ENCODE data around the gene MYLK3. TPM values are rescaled to one million over a fixed set of nuclear protein-coding genes. Genes with fewer than 3 reads are reported as not detected.
A peak's percentile ranks its signal among the peaks of the same experiment; 100 is the strongest.

MYLK3 gene
- total RNA-seq (under 1 TPM; 0.20 to 0.47 TPM), polyA plus RNA-seq (not detected)

DNA sequence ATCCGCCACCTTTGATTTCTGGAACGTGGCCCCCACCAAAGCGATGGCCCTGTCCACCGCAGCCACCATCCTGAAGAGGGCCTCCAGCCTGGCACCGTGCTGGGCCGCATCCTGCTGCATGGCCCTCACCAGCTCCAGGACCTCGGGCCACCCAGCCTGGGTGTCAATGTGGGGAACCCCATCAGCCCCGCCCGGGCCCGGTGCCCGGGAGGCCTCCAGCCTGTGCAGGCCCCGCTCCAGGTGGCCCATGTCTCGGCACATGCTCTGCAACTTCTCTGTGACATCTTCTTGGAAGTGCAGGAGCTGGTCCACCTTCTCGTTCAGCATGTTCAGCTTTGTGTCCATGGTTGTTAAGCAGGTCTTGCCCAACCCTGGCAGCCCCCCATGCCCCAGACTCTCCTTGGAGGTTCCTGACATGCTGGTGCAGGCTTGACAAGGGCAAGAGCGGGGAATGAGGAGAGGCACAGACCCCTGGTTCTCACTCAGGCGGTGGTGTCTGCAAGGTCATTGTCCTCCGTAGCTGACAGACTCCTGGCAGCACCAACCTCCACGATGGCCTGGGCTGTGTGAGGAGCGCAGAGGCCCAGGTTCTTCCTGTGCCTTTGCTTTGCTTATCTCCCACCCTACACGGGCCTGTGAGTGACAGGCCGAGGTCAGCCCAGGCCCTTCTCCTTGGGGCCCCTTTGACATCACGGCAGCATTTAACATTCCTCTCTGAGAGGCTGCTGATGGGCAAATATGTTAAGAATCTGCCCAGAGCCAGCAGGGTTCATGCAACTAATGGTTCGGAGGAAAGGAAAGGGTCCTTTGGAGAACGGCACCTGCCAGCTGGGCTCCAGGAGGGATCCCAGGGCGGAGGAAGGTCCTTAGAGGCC, at the start of gene MYLK3:
TSS of gene MYLK3 (minus strand) at position 568 of the 875 bp plus-strand sequence. CDS start at position 417, 151 bp downstream.
- no peaks in the 10 kb centered on the region for H3K36me3 ChIP-seq (ENCODE audit: insufficient read depth, low read length)
- DNase-seq: no peak
- H3K4me3 ChIP-seq (ENCODE audit: low read length): no peak within 1 kb of the TSS
- Mint-ChIP-seq H3K4me3 (no peak within 1 kb of the TSS), H3K27ac (no peak within 1 kb of the TSS), H3K4me1 (peaks cover 4 to 6% (median 5%) of the 10 kb centered on the region in 3 donors), H3K27me3 (peaks cover 0 to 7% of the 10 kb centered on the region in 2 donors), H3K36me3 (no peaks in the 10 kb centered on the region), H3K9me3 (no peaks in the 10 kb centered on the region)
- H3K4me1 ChIP-seq (ENCODE audit: insufficient read depth, low read length): no peaks in the 10 kb centered on the region
- no peak within 1 kb of the TSS for H3K27ac ChIP-seq (ENCODE audit: low read depth, low read length)
- POLR2A ChIA-PET: no interaction called here
- CTCF ChIA-PET: interaction anchor here (0.6 kb wide), 1 partner anchor 122 kb away, joined by 3 read pairs; no protein-coding TSS in a partner anchor
- no peaks in the 10 kb centered on the region for H3K27me3 ChIP-seq (ENCODE audit: insufficient read depth, low read length, poor library complexity, severe bottlenecking)
- H3K9me3 ChIP-seq (ENCODE audit: low read length): no peaks in the 10 kb centered on the region

DNA sequence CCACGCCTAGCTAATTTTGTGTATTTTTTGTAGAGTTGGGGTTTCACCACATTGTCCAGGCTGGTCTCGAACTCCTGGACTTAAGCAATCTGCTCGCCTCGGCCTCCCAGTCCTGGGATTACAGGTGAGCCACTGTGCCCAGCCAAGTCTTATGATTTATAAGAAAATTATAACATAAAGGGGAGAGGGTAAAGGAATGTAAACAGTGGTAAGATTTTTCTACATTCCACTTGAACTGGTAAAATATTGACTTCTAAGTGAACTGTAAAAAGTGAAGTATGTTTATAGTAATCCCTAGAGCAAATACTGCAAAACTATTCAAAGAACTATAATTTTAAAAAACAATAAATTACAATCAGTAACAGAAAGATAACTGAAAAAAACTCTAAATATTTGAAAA, 49.4 kb upstream of the MYLK3 start:
- no peaks in the 10 kb centered on the region for H3K36me3 ChIP-seq (ENCODE audit: insufficient read depth, low read length)
- CTCF ChIA-PET: no interaction called here
- Mint-ChIP-seq H3K9me3 (peaks cover 13 to 23% (median 20%) of the 10 kb centered on the region in 5 donors), H3K27me3 (no peaks in the 10 kb centered on the region), H3K27ac (no peak overlapping the region), H3K36me3 (peaks cover 13 to 34% (median 17%) of the 10 kb centered on the region in 3 donors), H3K4me1 (peaks cover 0 to 5% (median under 1%) of the 10 kb centered on the region in 3 donors), H3K4me3 (no peak overlapping the region)
- POLR2A ChIA-PET: no interaction called here
- DNase-seq: no peak
- H3K27me3 ChIP-seq (ENCODE audit: insufficient read depth, low read length, poor library complexity, severe bottlenecking): no peaks in the 10 kb centered on the region
- no peak overlapping the region for H3K4me3 ChIP-seq (ENCODE audit: low read length)
- H3K9me3 ChIP-seq (ENCODE audit: low read length): no peaks in the 10 kb centered on the region
- no peaks in the 10 kb centered on the region for H3K4me1 ChIP-seq (ENCODE audit: insufficient read depth, low read length)
- no peak overlapping the region for H3K27ac ChIP-seq (ENCODE audit: low read depth, low read length)

DNA sequence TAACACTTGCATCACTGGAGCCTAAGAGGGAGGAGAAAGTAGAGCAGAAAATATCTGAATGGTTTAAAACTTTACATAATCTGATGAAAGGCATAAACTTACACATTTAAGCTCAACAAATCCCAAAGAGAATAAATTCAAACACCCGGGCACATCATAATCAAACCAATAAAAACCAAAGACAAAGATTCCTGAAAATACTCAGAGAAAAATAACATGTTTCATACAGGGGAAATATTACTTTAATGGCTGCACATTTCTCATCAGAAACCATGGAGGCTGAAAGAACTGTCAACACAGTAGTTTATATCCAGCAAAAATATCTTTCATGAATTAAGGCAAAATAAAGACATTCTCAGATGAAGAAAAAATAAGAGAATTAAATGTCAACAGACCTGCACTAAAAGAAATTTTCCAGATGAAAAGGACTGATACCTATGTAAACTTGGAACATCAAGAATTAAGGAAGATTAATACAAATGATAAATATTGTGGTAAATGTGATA, 48.7 kb upstream of the MYLK3 start:
- H3K27ac Mint-ChIP-seq: no peak overlapping the region
- peaks cover 0 to 4% (median 0%) of the 10 kb centered on the region in 3 donors for H3K4me1 Mint-ChIP-seq
- no peaks in the 10 kb centered on the region for H3K36me3 ChIP-seq (ENCODE audit: insufficient read depth, low read length)
- no peak overlapping the region for H3K4me3 ChIP-seq (ENCODE audit: low read length)
- no peak for DNase-seq
- H3K4me1 ChIP-seq (ENCODE audit: insufficient read depth, low read length): no peaks in the 10 kb centered on the region
- no peaks in the 10 kb centered on the region for H3K27me3 ChIP-seq (ENCODE audit: insufficient read depth, low read length, poor library complexity, severe bottlenecking)
- POLR2A ChIA-PET: no interaction called here
- no peaks in the 10 kb centered on the region for H3K9me3 ChIP-seq (ENCODE audit: low read length)
- no peak overlapping the region for H3K4me3 Mint-ChIP-seq
- CTCF ChIA-PET: no interaction called here
- H3K36me3 Mint-ChIP-seq: peaks cover 12 to 37% (median 16%) of the 10 kb centered on the region in 3 donors
- H3K27me3 Mint-ChIP-seq: no peaks in the 10 kb centered on the region
- peaks cover 15 to 23% (median 21%) of the 10 kb centered on the region in 5 donors for H3K9me3 Mint-ChIP-seq
- no peak overlapping the region for H3K27ac ChIP-seq (ENCODE audit: low read depth, low read length)

DNA sequence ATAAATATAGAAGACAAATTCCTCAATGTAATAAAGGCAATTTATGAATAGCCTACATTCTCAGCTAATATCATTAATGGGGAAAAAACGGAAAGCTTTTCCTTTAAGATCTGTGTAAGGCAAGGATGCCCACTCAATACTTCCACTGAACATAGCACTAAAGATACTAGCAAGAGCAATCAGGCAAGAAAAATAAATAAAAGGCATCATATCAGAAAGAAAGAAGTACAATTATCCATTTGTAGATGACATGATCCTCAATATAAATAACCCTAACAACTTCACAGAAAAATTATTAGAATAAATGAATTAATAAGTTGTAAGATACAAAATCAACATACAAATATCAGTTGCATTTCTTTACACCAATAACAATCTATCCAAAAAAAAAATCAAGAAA, 45.7 kb upstream of the MYLK3 start:
- no peaks in the 10 kb centered on the region for H3K36me3 ChIP-seq (ENCODE audit: insufficient read depth, low read length)
- H3K4me3 Mint-ChIP-seq: no peak overlapping the region
- no peaks in the 10 kb centered on the region for H3K27me3 Mint-ChIP-seq
- peaks cover 15 to 23% (median 23%) of the 10 kb centered on the region in 5 donors for H3K9me3 Mint-ChIP-seq
- no peak overlapping the region for H3K27ac ChIP-seq (ENCODE audit: low read depth, low read length)
- H3K4me1 ChIP-seq (ENCODE audit: insufficient read depth, low read length): peaks cover 4% of the 10 kb centered on the region
- peaks cover 15 to 20% (median 15%) of the 10 kb centered on the region in 3 donors for H3K4me1 Mint-ChIP-seq
- POLR2A ChIA-PET: no interaction called here
- H3K9me3 ChIP-seq (ENCODE audit: low read length): no peaks in the 10 kb centered on the region
- DNase-seq: no peak
- H3K27ac Mint-ChIP-seq: no peak overlapping the region
- no peaks in the 10 kb centered on the region for H3K27me3 ChIP-seq (ENCODE audit: insufficient read depth, low read length, poor library complexity, severe bottlenecking)
- H3K4me3 ChIP-seq (ENCODE audit: low read length): no peak overlapping the region
- CTCF ChIA-PET: interaction anchor here (1.9 kb wide), 1 partner anchor 9 kb away, joined by 4 read pairs; no protein-coding TSS in a partner anchor
- H3K36me3 Mint-ChIP-seq: peaks cover 11 to 37% (median 16%) of the 10 kb centered on the region in 3 donors

DNA sequence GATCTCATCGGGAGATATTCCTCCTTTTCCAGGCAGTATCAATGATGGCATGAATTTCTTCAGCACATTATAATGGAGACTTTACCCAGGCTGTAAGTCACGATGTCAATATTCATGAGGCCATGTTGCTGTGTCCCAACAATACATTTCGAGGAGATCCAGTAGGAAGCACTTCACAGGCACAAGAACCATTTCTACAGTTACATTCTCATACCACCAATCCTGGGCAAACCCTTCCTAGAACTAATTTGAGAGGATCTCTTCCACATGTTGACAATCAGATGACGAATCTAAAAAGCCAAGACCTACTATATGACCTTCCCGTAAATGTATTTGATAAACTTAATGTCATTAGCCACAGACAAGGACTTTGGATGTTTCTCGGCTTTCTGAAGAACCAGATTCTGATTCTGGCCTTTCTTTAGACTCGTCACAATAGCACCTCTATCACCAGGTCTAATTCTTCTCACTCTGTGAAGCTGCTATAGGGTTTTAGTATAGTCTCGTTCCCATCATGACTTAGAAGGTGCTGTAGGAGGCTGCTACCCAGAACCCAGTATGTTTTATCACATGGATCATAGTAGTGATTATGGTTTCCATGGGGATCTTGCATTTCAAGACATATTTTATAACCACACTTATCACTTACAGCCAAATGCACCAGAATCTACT, 42.6 kb upstream of the MYLK3 start:
- Mint-ChIP-seq H3K27me3 (no peaks in the 10 kb centered on the region), H3K9me3 (peaks cover 17 to 23% (median 17%) of the 10 kb centered on the region in 5 donors), H3K4me3 (peak overlapping the region; percentile 55 to 91 (median 83)), H3K27ac (peak overlapping the region in 6 of 8 donors; percentile 11 to 76 (median 55)), H3K36me3 (peaks cover 4 to 33% (median 8%) of the 10 kb centered on the region in 3 donors), H3K4me1 (peaks cover 17 to 25% (median 19%) of the 10 kb centered on the region in 3 donors)
- ChIA-PET POLR2A (interaction anchor here (1.2 kb wide), 1 partner anchor 41 kb away, joined by 4 read pairs; the partner anchor contains the start of gene C16orf87), CTCF (interaction anchor here (1.8 kb wide), 1 partner anchor 10 kb away, joined by 8 read pairs; no protein-coding TSS in a partner anchor)
- Histone ChIP-seq H3K36me3 (ENCODE audit: insufficient read depth, low read length) (no peaks in the 10 kb centered on the region), H3K9me3 (ENCODE audit: low read length) (no peaks in the 10 kb centered on the region), H3K27me3 (ENCODE audit: insufficient read depth, low read length, poor library complexity, severe bottlenecking) (no peaks in the 10 kb centered on the region), H3K4me3 (ENCODE audit: low read length) (peak overlapping the region; percentile 69), H3K4me1 (ENCODE audit: insufficient read depth, low read length) (peaks cover 4% of the 10 kb centered on the region), H3K27ac (ENCODE audit: low read depth, low read length) (no peak overlapping the region)
- no peak for DNase-seq

DNA sequence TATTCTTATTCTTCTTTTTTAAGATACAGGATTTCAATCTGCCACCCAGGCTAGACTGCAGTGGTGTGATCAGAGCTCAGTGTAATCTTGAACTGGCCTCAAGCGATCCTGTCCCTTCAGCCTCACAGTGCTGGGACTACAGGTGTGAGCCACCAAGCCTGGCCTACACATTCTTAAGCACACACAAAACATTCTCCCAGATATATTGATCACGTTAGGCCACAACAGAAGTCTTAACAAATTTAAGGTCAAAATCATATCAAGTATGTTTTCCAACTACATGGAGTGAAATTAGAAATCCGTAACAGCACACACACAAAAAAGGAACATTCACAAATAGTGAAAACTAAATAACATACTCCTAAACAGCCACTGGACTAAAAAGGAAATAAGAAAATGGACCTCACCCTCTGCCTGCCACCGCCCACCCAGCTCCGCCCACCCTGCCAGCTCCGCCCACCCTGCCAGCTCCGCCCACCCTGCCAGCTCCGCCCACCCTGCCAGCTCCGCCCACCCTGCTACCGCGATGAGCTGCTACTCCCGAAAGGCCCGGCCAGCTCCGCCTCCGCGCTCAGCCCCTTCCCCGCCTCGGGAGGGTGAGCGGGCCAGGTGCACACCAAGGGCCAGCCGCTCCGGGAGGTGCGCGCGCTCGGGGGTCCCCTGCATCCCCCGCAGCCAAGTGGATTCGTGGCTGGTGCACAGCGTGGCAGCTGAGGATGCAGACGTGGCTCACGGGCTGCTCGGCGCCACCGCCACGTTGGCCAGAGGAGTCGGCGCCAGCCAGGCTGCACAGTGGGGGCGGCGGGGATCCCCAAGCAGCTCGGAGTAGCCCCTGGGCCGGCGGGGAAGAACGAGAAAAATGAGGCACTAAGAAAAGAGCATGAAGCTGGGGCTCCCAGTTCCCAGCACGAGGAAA, 41.6 kb upstream of the MYLK3 start:
- POLR2A ChIA-PET: interaction anchor here (1.2 kb wide), 1 partner anchor 42 kb away, joined by 4 read pairs; the partner anchor contains the start of gene C16orf87
- peak overlapping the region in 7 of 8 donors; percentile 6 to 94 (median 87) for H3K27ac Mint-ChIP-seq
- Histone ChIP-seq H3K4me1 (ENCODE audit: insufficient read depth, low read length) (peaks cover 4% of the 10 kb centered on the region), H3K4me3 (ENCODE audit: low read length) (peak overlapping the region; percentile 69), H3K27ac (ENCODE audit: low read depth, low read length) (peak overlapping the region; percentile 2), H3K9me3 (ENCODE audit: low read length) (no peaks in the 10 kb centered on the region), H3K36me3 (ENCODE audit: insufficient read depth, low read length) (no peaks in the 10 kb centered on the region), H3K27me3 (ENCODE audit: insufficient read depth, low read length, poor library complexity, severe bottlenecking) (no peaks in the 10 kb centered on the region)
- peaks cover 17 to 25% (median 19%) of the 10 kb centered on the region in 3 donors for H3K4me1 Mint-ChIP-seq
- peaks cover 10 to 18% (median 14%) of the 10 kb centered on the region in 5 donors for H3K9me3 Mint-ChIP-seq
- DNase-seq: peak; percentile 75 to 87 (median 79)
- peaks cover 1 to 25% (median 7%) of the 10 kb centered on the region in 3 donors for H3K36me3 Mint-ChIP-seq
- peak overlapping the region; percentile 55 to 91 (median 83) for H3K4me3 Mint-ChIP-seq
- peaks cover 0 to 2% of the 10 kb centered on the region in 2 donors for H3K27me3 Mint-ChIP-seq
- CTCF ChIA-PET: interaction anchor here (0.9 kb wide), 1 partner anchor 11 kb away, joined by 8 read pairs; no protein-coding TSS in a partner anchor

DNA sequence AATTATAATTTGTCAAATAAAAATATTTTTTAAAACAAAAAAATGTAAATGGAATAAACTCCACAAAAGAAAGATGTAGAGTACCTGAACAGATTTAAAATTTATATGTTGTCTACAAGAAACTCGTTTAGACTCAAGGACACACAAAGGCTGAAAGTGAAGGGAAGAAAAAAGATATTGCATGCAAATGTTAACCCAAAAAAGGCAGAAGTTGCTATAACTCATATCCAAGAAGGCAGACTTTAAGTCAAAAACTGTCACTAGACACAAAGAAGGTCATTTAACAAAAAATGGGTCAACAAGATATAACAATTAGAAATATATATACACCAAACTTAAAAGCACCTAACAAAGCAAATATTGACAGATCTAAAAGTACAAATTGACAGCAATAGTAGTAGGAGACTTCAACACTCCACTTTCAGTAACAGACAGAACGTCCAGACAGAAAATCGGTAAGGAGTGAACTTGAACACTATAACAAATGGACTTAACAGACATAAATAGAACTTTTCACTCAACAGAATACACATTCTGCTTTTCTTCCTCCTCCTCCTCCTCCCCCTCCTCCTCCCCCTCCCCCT, 40.8 kb upstream of the MYLK3 start:
- H3K27me3 ChIP-seq (ENCODE audit: insufficient read depth, low read length, poor library complexity, severe bottlenecking): no peaks in the 10 kb centered on the region
- no peaks in the 10 kb centered on the region for H3K36me3 ChIP-seq (ENCODE audit: insufficient read depth, low read length)
- no peaks in the 10 kb centered on the region for H3K9me3 ChIP-seq (ENCODE audit: low read length)
- peaks cover 4% of the 10 kb centered on the region for H3K4me1 ChIP-seq (ENCODE audit: insufficient read depth, low read length)
- Mint-ChIP-seq H3K27ac (peak overlapping the region in 2 of 8 donors; percentile 88 to 89), H3K4me3 (peak overlapping the region in 5 of 7 donors; percentile 29 to 91 (median 82)), H3K36me3 (peaks cover 1 to 19% (median 3%) of the 10 kb centered on the region in 3 donors), H3K27me3 (peaks cover 0 to 3% of the 10 kb centered on the region in 2 donors), H3K9me3 (peaks cover 5 to 13% (median 8%) of the 10 kb centered on the region in 5 donors), H3K4me1 (peaks cover 17 to 25% (median 19%) of the 10 kb centered on the region in 3 donors)
- DNase-seq: no peak
- POLR2A ChIA-PET: no interaction called here
- no peak overlapping the region for H3K27ac ChIP-seq (ENCODE audit: low read depth, low read length)
- no peak overlapping the region for H3K4me3 ChIP-seq (ENCODE audit: low read length)
- CTCF ChIA-PET: no interaction called here

Measured in CD8-positive, alpha-beta memory T cell (primary cell).